Activated CD4-positive, alpha-beta T cell treated with anti-CD3 and anti-CD28 coated beads, Interleukin-10, Interleukin-2, amounts not matched to agents 100 ng/mL and 50 ng/mL, durations not matched to agents 16 hours and 8 hours (primary cell): Measurements from ENCODE around the gene MVK.

Source experiments
- DNase-seq: peaks from one replicate; pipeline ENCODE4 v3.0.0-alpha.2; 2020

MVK gene

GRCh38 chr12:109568486-109568885 lies 5.1 kb upstream of the MVK start:
- DNase-seq: no peak

DNA sequence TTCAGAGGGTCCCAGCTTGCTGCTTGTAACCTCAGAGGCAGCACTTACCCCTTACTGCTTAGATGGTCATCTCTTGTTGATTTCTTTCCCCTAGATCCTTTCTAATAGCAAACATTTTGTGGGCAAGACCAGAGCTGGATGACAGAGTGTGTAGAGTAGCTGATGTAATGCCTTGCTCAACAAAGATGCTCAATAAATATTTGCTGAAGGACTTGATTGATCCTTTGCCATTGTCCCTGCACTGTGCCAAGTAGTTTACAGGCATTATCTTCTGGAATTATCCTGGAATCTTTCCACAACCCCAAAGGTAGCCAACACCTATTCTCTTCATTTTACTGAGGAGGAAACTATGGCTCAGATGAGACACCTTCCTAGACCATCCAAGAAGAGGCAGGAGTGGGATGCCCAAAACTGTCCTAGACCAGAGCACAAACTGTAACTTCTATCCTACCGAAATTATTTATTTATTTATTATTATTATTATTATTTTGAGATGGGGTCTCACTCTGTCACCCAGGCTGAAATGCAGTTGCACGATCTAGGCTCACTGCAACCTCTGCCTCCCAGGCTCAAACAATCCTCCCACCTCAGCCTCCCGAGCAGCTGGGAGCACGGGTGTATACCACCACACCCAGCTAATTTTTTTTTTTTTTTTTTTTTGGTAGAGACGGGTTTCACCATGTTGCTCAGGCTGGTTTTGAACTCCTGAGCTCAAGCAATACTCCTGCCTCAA lies 1.7 kb upstream of the MVK start:
- no peak for DNase-seq

GRCh38 chr12:109572506-109572845 lies 1.1 kb upstream of the MVK start:
- no peak for DNase-seq

GRCh38 chr12:109573914-109574244 lies 285 bp downstream of the MVK start:
- DNase-seq: no peak

GRCh38 chr12:109575683-109576082 lies 2.1 kb downstream of the MVK start:
- DNase-seq: no peak

DNA sequence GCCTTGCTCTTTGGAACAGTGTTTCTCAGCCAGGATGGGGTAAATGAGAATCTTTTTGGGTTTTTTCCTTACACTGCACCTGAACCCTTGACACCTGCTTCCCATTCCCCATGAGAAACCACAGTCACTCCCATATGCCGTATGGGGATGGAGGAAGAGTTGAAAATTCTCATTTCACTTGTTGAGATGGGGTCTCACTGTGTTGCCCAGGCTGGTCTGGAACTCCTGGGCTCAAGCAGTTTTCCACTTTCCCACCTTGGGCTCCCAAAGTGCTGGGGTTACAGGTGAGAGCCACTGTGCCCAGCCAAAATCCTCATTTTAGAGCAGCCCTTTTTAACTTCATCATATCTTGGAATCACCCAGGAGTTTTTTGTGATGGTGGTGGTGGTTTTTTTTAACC lies 3.7 kb downstream of the MVK start:
- no peak for DNase-seq

DNA sequence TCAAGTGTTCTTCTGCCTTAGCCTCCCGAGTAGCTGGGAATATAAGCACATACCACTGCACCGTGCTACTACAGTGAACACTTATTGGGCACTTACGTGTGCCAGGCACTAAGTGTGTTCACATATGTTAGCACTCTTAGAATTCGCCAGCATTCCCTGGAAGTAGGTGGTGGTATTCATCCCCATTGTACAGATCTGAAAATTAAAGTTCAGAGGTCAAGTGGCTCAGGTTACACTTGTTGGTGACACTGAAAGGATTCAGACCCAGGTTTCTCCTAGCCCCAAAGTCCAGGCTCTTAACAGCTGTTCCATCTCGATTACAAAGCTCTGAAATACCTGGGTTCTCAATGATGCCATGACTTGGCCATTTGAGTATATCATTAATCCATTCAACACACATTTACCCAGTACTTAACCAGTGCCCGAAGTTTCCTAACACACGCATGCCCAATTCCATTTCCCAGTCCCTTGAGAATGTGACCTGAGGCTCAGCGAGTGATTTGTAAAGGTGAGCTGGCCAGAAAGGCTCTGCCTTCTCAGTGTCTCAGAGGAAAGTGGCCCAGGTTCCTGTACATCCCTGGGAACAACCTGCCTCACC lies 4.8 kb downstream of the MVK start:
- DNase-seq: no peak

GRCh38 chr12:109579639-109580038 lies 6.0 kb downstream of the MVK start:
- DNase-seq: no peak

DNA sequence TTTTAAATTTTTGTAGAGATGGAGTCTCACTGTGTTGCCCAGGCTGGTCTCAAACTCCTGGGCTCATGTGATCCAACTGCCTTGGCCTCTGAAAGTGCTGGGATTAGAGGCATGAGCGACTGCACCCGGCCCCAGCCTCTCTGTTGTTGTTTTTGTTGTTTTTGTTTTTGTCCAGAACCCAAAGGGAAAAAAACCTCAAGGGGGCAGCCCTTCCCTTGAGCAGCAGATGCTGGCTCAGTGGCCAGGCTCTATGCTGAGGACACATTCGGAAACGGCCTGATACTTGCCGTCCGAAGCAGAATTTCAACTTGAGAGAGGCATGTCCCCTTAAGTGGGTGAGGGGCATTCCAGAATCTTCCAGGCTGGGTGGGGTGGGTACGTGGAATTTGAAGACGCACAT lies 6.7 kb downstream of the MVK start:
- DNase-seq: no peak

- no peak for DNase-seq
Measured at GRCh38 chr12:109580684-109581333, 7.2 kb downstream of the MVK start.

- DNase-seq: no peak
Measured at GRCh38 chr12:109581334-109581691, 7.7 kb downstream of the MVK start.

DNA sequence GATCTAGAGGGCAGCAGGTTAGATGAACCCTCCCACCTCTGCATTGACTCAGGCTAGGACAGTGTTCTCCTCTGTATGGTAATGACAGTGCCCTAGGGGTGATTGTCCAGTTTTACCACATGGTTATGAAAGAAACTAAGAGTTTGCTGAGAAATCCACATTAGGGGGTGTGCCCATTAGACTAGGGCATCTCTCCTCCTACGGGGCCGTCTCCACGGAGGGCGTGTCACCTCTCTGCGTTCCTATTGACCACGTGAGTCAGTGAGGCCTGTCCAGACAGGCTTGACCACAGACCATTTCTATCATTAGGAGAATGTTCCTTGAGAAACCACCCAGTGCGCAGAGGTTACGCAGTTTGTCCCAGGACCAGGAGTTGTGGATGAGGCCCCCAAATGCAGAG lies 8.3 kb downstream of the MVK start:
- DNase-seq: no peak

GRCh38 chr12:109582636-109583035 lies 9.0 kb downstream of the MVK start:
- no peak for DNase-seq

DNA sequence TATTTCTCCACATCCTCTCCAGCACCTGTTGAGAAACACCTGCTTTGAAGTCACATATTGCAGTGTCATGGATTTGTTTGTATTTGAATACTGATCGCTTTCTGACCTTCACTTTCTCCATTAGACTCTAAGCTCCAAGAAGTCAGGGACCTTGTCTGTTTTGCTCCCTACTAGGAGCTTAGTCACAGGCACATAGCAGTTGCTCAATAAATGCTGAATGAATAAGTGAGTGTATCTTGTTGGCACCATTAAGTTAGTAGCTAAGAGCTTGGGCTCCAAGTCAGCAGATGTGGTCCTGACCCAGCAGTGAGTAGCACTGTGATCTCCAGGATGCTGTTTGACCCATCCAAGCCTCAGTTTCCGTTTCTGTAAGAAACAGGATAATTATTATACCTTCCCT lies 10.1 kb downstream of the MVK start:
- DNase-seq: no peak

GRCh38 chr12:109586385-109587296 lies 13.0 kb downstream of the MVK start:
- no peak for DNase-seq

GRCh38 chr12:109587921-109588320 lies 14.3 kb downstream of the MVK start:
- DNase-seq: no peak

DNA sequence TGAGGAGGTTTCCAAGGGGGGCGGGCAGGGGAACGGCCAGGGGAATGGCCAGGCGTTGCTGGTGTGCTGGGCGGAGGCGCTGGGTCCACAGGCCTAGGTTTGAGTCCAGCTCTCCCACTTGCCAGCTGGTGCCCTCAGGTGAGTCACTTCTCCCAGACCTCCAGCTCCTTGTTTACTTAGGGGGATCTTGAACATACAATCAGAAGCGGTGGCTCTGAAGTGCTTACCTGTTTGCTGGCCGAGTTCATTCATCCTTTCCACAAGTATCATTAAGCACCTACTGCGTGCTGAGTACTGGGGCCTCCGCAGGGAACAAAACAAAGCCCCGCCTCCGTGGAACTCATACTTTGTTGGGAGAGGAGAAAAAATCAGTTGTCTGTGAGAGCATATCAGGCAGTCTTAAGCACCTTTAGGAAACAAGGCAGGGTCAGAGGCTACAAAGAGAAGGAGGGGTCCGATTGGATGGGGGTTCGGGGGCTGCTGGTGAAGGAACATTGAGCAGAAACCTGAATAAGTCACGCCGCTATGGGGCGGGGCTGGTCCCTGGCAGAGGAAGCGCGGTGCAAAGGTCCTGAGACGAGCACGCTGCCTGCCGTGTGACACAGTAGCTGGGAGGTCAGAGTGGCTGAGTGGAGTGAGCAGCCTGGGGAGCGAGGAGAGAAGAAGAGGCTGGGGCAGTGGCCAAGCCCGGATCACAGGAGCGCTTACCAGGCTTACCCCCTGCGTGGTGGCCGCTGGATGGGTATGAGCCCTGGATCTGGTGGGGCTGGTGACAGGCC lies 15.1 kb downstream of the MVK start:
- DNase-seq: no peak

- DNase-seq: no peak
Measured at GRCh38 chr12:109589240-109589590, 15.6 kb downstream of the MVK start.

DNA sequence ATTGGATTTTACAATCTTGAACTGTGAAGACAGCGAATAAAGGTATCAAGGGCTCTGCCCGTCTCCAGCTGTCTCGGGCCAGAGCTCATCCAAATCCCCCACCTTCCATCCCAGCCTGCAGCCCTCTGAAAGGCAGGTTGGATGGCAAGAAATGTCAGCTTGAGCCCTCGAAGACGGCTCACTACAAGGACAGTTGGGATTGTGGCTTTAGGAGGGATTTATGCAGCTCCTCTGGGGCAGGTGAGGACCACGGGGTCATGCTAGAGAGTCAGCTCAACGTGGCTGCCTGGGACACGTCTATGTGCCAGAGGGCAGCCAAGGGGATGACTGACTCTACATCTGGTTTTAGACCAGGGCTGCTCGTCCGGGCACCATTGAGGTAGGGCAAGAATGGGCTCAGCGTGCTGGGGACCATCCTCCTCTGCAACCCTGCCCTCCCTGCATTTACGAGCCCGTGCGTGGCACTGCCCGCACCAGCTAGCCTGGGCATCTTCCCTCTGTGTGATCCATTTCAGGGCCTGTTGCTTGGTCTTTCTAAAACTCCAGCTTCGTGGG lies 16.2 kb downstream of the MVK start:
- no peak for DNase-seq

- DNase-seq: no peak
Measured at GRCh38 chr12:109590566-109590965, 17.0 kb downstream of the MVK start.

- no peak for DNase-seq
Measured at GRCh38 chr12:109591041-109591440, 17.4 kb downstream of the MVK start.

- DNase-seq: no peak
Measured at GRCh38 chr12:109592195-109592904, 18.8 kb downstream of the MVK start.
